MCF 10A (cell line): Measurements from ENCODE around the gene VWA3B. TPM values are rescaled to one million over a fixed set of nuclear protein-coding genes. Genes with fewer than 3 reads are reported as not detected.

Experiments used
- BruUV-seq: library from RNA; stranded (reverse); fragments of 400-500 nt; replicated peaks from 2 replicates; lab custom pipeline; 2021; lab: Mats Ljungman, UMichigan
- CTCF ChIA-PET: fragments of 300-600 bp; sonication (Branson Sonifier 250); formaldehyde crosslinking; extraction: SDS; loops from one replicate; lab custom pipeline; 2021; ENCODE audit warnings: antibody characterized with exemption, inconsistent platforms; lab: Yijun Ruan, JAX
- POLR2A ChIA-PET: fragments of 300-600, 350-650 bp; sonication (Branson Sonifier 250); formaldehyde crosslinking; extraction: SDS; loops from one replicate; lab custom pipeline; 2020; ENCODE audit warnings: antibody characterized with exemption, inconsistent platforms; lab: Yijun Ruan, JAX
- DNase-seq: peaks from one replicate; pipeline ENCODE4 v3.0.0-alpha.2; 2018; ENCODE audit not compliant: unreplicated experiment
- H3K27ac Mint-ChIP-seq: one replicate; pipeline ENCODE4 v1.8.0; 2022; ENCODE audit warnings: mild to moderate bottlenecking, low read depth, mixed read lengths; ENCODE audit not compliant: unreplicated experiment
- H3K27me3 Mint-ChIP-seq: one replicate; pipeline ENCODE4 v1.8.0; 2022; ENCODE audit warnings: mixed read lengths; ENCODE audit not compliant: insufficient read depth, unreplicated experiment
- H3K36me3 Mint-ChIP-seq: one replicate; pipeline ENCODE4 v1.8.0; 2022; ENCODE audit warnings: mild to moderate bottlenecking, moderate library complexity, mixed read lengths; ENCODE audit not compliant: insufficient read depth, unreplicated experiment
- H3K4me1 Mint-ChIP-seq: one replicate; pipeline ENCODE4 v1.8.0; 2022; ENCODE audit warnings: mixed read lengths; ENCODE audit not compliant: insufficient read depth, unreplicated experiment
- H3K4me3 Mint-ChIP-seq: one replicate; pipeline ENCODE4 v1.8.0; 2022; ENCODE audit warnings: mild to moderate bottlenecking, moderate library complexity, mixed read lengths; ENCODE audit not compliant: unreplicated experiment
- H3K9me3 Mint-ChIP-seq: one replicate; pipeline ENCODE4 v1.8.0; 2022; ENCODE audit warnings: mixed read lengths; ENCODE audit not compliant: unreplicated experiment
- intact Hi-C: fragments of 100-400 bp; cut with micrococcal nuclease; formaldehyde crosslinking; loops from 2 replicates; pipeline ENCODE4 v1.14.1; 2022
- total RNA-seq: library from RNA; stranded (reverse); gene quantifications from 2 replicates; pipeline ENCODE4 v1.2.3, GENCODE V29; 2022
- TF ChIP-seq, protein P1 (sequence below): fragments of 200-600 bp; IDR thresholded peaks from one replicate; pipeline ENCODE4 v1.8.0; 2022; ENCODE audit warnings: antibody characterized with exemption, mild to moderate bottlenecking; ENCODE audit not compliant: unreplicated experiment

Gene VWA3B
- total RNA-seq, 1 experiment from 2014 or later = not detected

DNA sequence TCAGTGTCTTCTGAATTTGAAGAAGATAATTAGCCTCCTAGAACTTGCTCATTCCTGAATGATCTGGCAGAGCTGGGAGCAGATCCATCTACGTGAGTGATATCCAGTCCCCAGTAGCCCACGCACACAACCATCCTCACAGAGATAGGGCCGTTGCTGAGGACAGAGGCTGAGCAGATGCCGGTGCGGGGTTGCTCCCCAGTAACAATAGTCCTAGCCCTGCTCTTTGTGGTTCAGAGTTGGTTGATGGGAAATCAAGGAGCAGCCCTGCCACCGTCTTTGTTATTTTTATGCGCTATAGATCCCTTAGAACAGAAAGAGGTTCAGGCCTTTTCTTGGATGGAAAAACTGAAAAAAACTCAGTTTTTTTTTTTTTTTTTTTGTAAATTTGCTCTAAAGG is 69.3 kb downstream of the VWA3B start:
- ChIA-PET POLR2A (interaction anchor here (0.5 to 0.7 kb wide), 2 partner anchors 30 to 298 kb away, joined by 3 to 4 read pairs; no protein-coding TSS in a partner anchor), CTCF (interaction anchor here (0.7 kb wide), 1 partner anchor 95 kb away, joined by 4 read pairs; no protein-coding TSS in a partner anchor)
- DNase-seq = no peak
- H3K27me3 Mint-ChIP-seq = no peaks in the 10 kb centered on the region
- H3K4me1 Mint-ChIP-seq = peaks cover 5% of the 10 kb centered on the region
- H3K36me3 Mint-ChIP-seq = no peaks in the 10 kb centered on the region
- TF ChIP-seq, protein P1, sequence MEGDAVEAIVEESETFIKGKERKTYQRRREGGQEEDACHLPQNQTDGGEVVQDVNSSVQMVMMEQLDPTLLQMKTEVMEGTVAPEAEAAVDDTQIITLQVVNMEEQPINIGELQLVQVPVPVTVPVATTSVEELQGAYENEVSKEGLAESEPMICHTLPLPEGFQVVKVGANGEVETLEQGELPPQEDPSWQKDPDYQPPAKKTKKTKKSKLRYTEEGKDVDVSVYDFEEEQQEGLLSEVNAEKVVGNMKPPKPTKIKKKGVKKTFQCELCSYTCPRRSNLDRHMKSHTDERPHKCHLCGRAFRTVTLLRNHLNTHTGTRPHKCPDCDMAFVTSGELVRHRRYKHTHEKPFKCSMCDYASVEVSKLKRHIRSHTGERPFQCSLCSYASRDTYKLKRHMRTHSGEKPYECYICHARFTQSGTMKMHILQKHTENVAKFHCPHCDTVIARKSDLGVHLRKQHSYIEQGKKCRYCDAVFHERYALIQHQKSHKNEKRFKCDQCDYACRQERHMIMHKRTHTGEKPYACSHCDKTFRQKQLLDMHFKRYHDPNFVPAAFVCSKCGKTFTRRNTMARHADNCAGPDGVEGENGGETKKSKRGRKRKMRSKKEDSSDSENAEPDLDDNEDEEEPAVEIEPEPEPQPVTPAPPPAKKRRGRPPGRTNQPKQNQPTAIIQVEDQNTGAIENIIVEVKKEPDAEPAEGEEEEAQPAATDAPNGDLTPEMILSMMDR = no peak
- BruUV-seq = no TSS peak
- no peaks in the 10 kb centered on the region for H3K9me3 Mint-ChIP-seq
- no peak overlapping the region for H3K4me3 Mint-ChIP-seq
- H3K27ac Mint-ChIP-seq = no peak overlapping the region
- intact Hi-C loops = no loop called here

DNA sequence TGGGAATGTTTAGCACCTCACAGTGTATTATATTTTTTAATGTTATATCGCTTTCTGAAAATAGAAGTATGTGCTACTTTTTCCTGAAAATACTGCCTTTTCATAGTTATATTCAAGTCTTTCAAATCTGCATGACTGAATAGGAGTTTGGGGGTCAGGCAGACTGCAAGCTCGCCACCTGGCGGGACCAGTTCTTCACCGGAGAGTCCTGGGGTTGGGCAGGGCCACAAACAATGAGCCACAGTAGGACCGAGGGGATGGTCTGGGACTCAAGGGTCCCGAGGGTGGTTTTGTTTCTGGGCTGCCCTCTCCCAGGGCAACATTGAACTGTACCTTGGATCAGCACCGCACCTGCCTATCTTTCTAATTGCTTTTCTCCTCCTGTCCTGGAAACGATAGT is 70.6 kb downstream of the VWA3B start:
- H3K27ac Mint-ChIP-seq = no peak overlapping the region
- POLR2A ChIA-PET = no interaction called here
- H3K4me1 Mint-ChIP-seq = peaks cover 10% of the 10 kb centered on the region
- no peak for DNase-seq
- TF ChIP-seq, protein P1 = no peak
- no TSS peak for BruUV-seq
- no peak overlapping the region for H3K4me3 Mint-ChIP-seq
- no peaks in the 10 kb centered on the region for H3K36me3 Mint-ChIP-seq
- H3K27me3 Mint-ChIP-seq = no peaks in the 10 kb centered on the region
- intact Hi-C loops = no loop called here
- CTCF ChIA-PET = interaction anchor here (0.6 kb wide), 2 partner anchors 31 to 375 kb away, joined by 3 to 4 read pairs; no protein-coding TSS in a partner anchor
- H3K9me3 Mint-ChIP-seq = no peaks in the 10 kb centered on the region

DNA sequence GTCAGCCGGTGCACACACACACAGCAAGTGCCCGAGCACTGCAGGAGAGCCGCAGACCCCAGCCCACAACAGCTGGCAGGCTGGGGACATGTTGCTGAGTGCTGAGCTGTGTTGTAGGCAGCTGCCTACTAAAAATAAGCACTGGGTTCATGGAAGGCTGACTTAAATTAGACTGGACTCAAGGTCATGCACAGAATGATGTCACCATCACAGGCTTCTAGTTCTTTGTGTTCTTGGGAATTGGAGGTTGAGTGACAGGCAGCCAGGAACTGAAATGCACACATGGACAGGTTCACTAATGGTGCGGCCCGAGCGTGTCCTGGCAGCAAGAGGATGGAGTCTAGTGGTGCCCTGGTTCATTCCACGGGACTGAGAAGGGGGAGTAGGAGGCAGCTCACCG is 71.3 kb downstream of the VWA3B start:
- CTCF ChIA-PET = no interaction called here
- no peak for DNase-seq
- Mint-ChIP-seq H3K4me3 (no peak overlapping the region), H3K27me3 (no peaks in the 10 kb centered on the region), H3K36me3 (no peaks in the 10 kb centered on the region), H3K9me3 (no peaks in the 10 kb centered on the region), H3K4me1 (peaks cover 14% of the 10 kb centered on the region), H3K27ac (no peak overlapping the region)
- intact Hi-C loops = no loop called here
- TF ChIP-seq, protein P1 = no peak
- no TSS peak for BruUV-seq
- POLR2A ChIA-PET = no interaction called here

DNA sequence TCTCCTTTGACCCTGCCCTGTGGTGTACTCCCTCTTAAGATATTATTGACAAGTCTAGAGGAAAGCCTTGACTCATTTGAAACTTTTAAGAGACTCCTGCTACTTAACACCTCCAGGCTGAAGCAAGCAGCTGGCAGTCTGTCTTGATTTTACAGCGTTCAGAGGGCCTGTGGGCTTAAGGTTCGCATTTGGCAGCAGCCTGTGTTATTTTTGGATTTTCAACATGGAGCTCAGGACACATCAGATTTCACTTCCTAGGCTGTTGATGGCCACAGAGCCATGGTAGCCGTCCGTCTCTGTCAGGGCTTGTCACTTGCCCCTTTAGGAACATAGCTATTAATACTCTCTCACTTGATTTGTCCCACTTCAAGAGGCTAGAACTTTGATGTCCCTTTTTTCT is 73.6 kb downstream of the VWA3B start:
- H3K27ac Mint-ChIP-seq = no peak overlapping the region
- intact Hi-C loops = no loop called here
- no TSS peak for BruUV-seq
- peaks cover 22% of the 10 kb centered on the region for H3K4me1 Mint-ChIP-seq
- no peaks in the 10 kb centered on the region for H3K27me3 Mint-ChIP-seq
- no peak overlapping the region for H3K4me3 Mint-ChIP-seq
- CTCF ChIA-PET = interaction anchor here (0.7 kb wide), 1 partner anchor 354 kb away, joined by 3 read pairs; no protein-coding TSS in a partner anchor
- H3K9me3 Mint-ChIP-seq = no peaks in the 10 kb centered on the region
- no peak for DNase-seq
- TF ChIP-seq, protein P1 = no peak
- no peaks in the 10 kb centered on the region for H3K36me3 Mint-ChIP-seq
- POLR2A ChIA-PET = no interaction called here
